AG10803 (cell line): ENCODE measurements around the gene ABHD17A.

Experiments
- DNase-seq: peaks from one replicate; pipeline ENCODE4 v3.0.0; 2010; ENCODE audit warnings: low read depth
- H3K4me3 ChIP-seq: 2 replicates; pipeline ENCODE4 v1.5.1; 2011; ENCODE audit warnings: mild to moderate bottlenecking, low read length, control low read depth
- TF ChIP-seq, protein P1 (sequence below): conservative IDR thresholded peaks from 2 replicates; pipeline ENCODE4 v1.5.1; 2011; ENCODE audit warnings: mild to moderate bottlenecking, low read length, control low read depth, inconsistent platforms

Gene ABHD17A

DNA sequence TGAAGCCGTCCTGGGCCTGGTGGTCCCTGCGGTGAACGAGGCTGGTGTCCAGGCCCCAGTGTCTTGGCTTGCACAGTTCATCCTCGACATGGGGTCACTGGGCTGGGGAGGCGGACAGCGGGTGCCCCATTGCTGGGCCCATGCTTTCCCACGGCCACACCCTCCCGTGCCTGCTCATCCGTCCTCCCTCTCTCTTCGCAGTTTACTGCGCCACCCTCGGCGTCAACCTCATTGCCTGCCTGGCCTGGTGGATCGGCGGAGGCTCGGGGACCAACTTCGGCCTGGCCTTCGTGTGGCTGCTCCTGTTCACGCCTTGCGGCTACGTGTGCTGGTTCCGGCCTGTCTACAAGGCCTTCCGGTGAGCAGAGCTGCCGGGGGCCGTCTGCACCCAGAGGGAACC lies 32.6 kb upstream of the ABHD17A start:
- TF ChIP-seq, protein P1, sequence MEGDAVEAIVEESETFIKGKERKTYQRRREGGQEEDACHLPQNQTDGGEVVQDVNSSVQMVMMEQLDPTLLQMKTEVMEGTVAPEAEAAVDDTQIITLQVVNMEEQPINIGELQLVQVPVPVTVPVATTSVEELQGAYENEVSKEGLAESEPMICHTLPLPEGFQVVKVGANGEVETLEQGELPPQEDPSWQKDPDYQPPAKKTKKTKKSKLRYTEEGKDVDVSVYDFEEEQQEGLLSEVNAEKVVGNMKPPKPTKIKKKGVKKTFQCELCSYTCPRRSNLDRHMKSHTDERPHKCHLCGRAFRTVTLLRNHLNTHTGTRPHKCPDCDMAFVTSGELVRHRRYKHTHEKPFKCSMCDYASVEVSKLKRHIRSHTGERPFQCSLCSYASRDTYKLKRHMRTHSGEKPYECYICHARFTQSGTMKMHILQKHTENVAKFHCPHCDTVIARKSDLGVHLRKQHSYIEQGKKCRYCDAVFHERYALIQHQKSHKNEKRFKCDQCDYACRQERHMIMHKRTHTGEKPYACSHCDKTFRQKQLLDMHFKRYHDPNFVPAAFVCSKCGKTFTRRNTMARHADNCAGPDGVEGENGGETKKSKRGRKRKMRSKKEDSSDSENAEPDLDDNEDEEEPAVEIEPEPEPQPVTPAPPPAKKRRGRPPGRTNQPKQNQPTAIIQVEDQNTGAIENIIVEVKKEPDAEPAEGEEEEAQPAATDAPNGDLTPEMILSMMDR, result no peak

DNA sequence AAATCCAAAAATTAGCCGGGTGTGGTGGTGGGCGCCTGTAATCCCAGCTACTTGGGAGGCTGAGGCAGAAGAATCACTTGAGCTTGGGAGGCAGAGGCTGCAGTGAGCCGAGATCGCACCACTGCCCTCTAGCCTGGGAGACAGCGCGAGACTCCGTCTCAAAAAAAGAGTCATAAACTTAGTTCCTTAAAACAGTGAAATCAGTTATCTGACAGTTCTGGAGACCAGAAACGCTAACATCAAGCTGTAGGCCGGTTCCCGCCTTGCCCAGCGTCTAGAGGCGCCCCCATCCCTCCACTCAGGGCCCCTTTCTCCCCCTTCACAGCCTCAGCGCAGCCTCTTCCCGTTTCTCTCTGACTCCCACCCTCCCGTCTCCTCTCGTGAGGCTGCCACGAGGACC lies 31.9 kb upstream of the ABHD17A start:
- TF ChIP-seq, protein P1, result no peak
- H3K4me3 ChIP-seq, result no peak overlapping the region
- no peak for DNase-seq

More for the DNA sequence above, 32.6 kb upstream of the ABHD17A start:
- no peak for DNase-seq
- H3K4me3 ChIP-seq, result no peak overlapping the region

DNA sequence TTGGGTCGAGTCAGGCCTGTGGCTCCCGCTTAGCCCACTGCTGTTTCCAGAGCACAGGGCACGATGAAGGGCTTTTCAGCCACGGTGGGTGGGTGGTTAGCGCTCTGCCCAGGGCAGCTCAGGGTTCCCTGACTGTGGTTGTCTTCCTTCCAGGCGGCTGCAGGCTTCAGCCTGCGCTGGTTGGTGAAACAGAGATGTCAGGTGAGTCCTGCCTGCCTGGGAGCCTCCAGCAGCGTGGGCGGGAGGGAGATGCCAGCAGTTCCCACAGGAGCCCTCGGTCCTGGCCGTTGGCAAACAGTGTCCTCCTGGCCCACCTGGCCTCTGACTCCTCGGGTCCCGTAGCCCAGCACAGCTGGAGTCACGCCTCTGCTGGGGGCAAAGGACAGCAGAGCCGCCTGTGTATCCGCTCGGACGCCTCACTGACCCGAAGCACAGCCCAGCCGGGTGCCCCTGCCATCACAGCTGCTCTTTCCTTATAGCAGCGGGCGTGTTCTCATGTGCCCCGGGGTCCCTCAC lies 29.6 kb upstream of the ABHD17A start:
- H3K4me3 ChIP-seq, result no peak overlapping the region
- DNase-seq, result no peak
- TF ChIP-seq, protein P1, result no peak

DNA sequence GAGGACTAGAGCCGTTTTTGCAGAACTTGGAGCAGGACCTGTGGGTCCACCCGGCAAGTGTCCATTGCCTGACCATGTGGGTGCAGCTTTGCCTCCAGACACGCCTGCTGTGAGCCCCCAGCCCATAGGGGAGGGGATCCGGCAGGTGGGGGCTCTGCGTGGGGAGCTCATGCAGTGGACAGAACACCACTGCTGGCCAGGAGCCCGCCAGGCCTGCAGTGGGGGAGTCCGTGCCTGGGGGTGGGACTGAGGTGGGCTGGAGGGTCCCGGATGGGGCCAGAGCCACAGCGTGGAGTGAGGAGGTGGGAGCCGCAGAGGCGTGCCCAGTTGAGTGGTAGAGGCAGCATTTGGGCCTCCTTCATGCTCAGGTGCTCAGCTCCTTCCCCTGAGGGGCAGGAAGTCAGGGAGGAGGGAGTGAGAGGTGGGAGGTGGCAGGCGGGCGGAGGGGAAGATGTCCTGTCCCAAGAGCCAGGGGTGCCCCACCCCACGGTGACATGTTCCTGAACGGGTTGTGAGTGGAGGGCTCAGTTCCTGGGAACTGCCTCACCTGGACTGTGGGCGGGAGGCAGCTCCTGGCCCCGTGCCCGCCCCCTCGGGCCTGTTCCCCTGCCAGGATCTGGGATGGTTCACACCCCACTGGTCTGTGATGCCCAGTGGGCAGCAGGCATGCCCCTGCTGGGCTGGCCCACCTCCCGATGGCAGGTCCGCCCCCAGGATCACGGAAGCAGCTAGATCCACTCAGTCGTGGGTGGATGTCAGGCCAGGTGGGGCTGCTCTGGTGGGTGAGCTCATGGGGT lies 28.7 kb upstream of the ABHD17A start:
- no peak for DNase-seq
- no peak overlapping the region for H3K4me3 ChIP-seq
- TF ChIP-seq, protein P1, result no peak

DNA sequence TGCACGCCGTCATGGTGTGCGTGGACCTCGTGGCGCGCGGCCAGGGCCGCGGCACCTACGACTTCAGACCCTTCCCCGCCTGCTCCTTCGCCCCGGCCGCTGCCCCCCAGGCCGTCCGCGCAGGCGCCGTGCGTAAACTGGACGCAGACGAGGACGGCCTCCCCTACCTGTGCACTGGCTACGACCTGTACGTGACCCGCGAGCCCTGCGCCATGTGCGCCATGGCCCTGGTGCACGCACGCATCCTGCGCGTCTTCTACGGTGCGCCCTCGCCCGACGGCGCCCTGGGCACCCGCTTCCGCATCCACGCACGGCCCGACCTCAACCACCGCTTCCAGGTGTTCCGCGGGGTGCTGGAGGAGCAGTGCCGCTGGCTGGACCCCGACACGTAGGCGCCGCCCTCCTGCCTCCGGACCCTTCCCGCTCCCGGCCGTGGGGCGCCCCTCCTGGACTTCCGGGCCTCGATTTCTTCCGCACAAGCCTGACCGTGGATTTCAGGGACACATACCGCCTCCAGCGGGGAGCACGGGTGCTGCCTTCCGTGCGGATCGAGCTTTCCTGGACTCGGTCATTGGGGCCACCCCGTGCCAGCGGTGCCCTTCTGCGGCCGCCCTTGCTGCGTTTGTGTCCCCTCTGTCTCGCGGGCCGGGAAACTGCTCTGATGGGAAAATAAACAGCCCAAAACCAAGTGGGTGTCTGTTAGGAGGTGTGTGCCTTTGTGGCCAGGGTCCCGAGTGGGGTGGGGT lies 27.6 kb upstream of the ABHD17A start:
- no peak for DNase-seq
- TF ChIP-seq, protein P1, result no peak
- no peak overlapping the region for H3K4me3 ChIP-seq

DNA sequence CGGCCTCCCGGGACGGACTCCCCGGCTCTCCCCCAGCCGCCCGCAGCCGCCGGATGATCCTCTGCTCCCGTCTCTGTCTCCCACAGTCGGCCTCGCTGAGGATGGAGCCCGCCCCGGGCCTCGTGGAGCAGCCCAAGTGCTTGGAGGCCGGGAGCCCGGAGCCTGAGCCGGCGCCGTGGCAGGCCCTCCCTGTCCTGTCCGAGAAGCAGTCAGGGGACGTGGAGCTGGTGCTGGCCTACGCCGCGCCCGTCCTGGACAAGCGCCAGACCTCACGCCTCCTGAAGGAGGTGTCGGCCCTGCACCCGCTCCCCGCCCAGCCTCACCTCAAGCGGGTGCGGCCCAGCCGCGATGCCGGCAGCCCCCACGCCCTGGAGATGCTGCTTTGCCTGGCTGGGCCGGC lies 26.7 kb upstream of the ABHD17A start:
- TF ChIP-seq, protein P1, result no peak
- H3K4me3 ChIP-seq, result no peak overlapping the region
- DNase-seq, result no peak
